Measurements from ENCODE around the gene PTGIS.

PTGIS gene

GRCh38 chr20:49503176-49503575 lies 64.8 kb downstream of the PTGIS start:
- Histone ChIP-seq H3K36me3 (ENCODE audit: control insufficient read depth, insufficient read depth, low read length) (no peaks in the 10 kb centered on the region), H3K4me1 (ENCODE audit: control insufficient read depth, insufficient read depth, low read length, poor library complexity, severe bottlenecking) (no peaks in the 10 kb centered on the region), H3K27me3 (replicated peaks; ENCODE audit: control insufficient read depth, insufficient read depth, low read length, poor library complexity, severe bottlenecking) (peaks cover 3% of the 10 kb centered on the region), H3K9me3 (ENCODE audit: control insufficient read depth, low read length) (no peaks in the 10 kb centered on the region), H3K27ac (ENCODE audit: insufficient read depth, low read length, poor library complexity, severe bottlenecking) (no peak overlapping the region), H3K4me3 (ENCODE audit: insufficient read depth, low read depth, low read length, poor library complexity, severe bottlenecking) (no peak overlapping the region)
- DNase-seq: no peak

GRCh38 chr20:49501917-49502316 lies 66.0 kb downstream of the PTGIS start:
- no peaks in the 10 kb centered on the region for H3K9me3 ChIP-seq (ENCODE audit: control insufficient read depth, low read length)
- no peaks in the 10 kb centered on the region for H3K4me1 ChIP-seq (ENCODE audit: control insufficient read depth, insufficient read depth, low read length, poor library complexity, severe bottlenecking)
- H3K4me3 ChIP-seq (ENCODE audit: insufficient read depth, low read depth, low read length, poor library complexity, severe bottlenecking): no peak overlapping the region
- H3K27ac ChIP-seq (ENCODE audit: insufficient read depth, low read length, poor library complexity, severe bottlenecking): no peak overlapping the region
- DNase-seq: no peak
- H3K27me3 ChIP-seq (replicated peaks; ENCODE audit: control insufficient read depth, insufficient read depth, low read length, poor library complexity, severe bottlenecking): peaks cover 3% of the 10 kb centered on the region
- no peaks in the 10 kb centered on the region for H3K36me3 ChIP-seq (ENCODE audit: control insufficient read depth, insufficient read depth, low read length)

DNA sequence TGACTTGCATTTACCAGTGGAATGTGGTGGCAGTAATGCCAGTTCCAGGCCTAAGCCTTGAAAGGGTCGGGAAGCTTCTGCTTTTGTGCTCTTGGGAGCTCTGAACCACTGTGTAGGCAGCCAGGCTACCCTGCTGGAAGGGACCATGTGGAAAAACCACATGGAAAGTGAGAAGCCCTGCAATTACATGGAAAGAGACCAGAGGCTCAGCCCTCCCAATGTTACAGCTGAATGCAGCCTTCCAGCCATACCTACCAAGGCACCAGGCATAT lies 70.6 kb downstream of the PTGIS start:
- H3K27me3 ChIP-seq (replicated peaks; ENCODE audit: control insufficient read depth, insufficient read depth, low read length, poor library complexity, severe bottlenecking): peaks cover 4% of the 10 kb centered on the region
- no peaks in the 10 kb centered on the region for H3K4me1 ChIP-seq (ENCODE audit: control insufficient read depth, insufficient read depth, low read length, poor library complexity, severe bottlenecking)
- no peak overlapping the region for H3K4me3 ChIP-seq (ENCODE audit: insufficient read depth, low read depth, low read length, poor library complexity, severe bottlenecking)
- no peaks in the 10 kb centered on the region for H3K36me3 ChIP-seq (ENCODE audit: control insufficient read depth, insufficient read depth, low read length)
- no peak for DNase-seq
- no peak overlapping the region for H3K27ac ChIP-seq (ENCODE audit: insufficient read depth, low read length, poor library complexity, severe bottlenecking)
- H3K9me3 ChIP-seq (ENCODE audit: control insufficient read depth, low read length): no peaks in the 10 kb centered on the region

DNA sequence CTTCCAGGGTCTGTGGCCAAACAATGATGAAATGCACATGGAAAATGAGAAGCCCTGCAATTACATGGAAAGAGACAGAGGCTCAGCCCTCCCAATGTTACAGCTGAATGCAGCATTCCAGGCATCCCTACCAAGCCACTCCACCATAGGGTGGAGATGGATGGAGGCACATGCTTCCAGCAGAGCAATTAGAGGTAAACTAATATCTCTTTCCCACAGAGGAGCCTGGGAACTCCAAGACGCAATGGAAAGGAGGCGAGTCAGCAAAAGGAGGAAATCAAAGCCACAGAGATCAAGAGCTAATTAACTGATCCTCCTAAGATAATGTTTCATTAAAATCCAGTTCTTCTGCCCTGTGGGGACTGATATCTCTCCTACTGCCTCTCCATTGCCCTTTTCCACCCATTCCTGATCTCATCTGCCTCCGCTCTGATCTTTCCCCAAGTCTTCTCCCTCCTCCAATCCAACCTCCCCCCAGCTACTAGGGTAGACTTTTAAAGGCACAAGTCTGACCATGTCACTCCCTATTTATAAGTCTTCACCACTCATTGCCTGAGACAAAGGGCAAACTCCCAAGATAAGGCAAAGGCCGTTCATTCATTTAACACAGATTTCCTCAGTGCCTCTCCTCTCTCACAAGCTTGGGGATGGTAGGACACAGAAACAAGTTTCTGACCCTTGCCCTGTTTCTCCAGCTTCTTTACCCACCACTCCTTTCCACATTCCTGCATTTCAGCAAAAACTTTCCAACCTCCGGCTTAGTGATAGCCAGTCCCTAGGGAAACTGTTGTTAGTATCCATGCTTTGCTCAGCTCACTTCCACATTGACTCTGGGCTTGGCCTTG lies 71.2 kb downstream of the PTGIS start:
- no peak for DNase-seq
- no peaks in the 10 kb centered on the region for H3K36me3 ChIP-seq (ENCODE audit: control insufficient read depth, insufficient read depth, low read length)
- no peaks in the 10 kb centered on the region for H3K4me1 ChIP-seq (ENCODE audit: control insufficient read depth, insufficient read depth, low read length, poor library complexity, severe bottlenecking)
- peaks cover 4% of the 10 kb centered on the region for H3K27me3 ChIP-seq (replicated peaks; ENCODE audit: control insufficient read depth, insufficient read depth, low read length, poor library complexity, severe bottlenecking)
- H3K4me3 ChIP-seq (ENCODE audit: insufficient read depth, low read depth, low read length, poor library complexity, severe bottlenecking): no peak overlapping the region
- no peaks in the 10 kb centered on the region for H3K9me3 ChIP-seq (ENCODE audit: control insufficient read depth, low read length)
- no peak overlapping the region for H3K27ac ChIP-seq (ENCODE audit: insufficient read depth, low read length, poor library complexity, severe bottlenecking)

DNA sequence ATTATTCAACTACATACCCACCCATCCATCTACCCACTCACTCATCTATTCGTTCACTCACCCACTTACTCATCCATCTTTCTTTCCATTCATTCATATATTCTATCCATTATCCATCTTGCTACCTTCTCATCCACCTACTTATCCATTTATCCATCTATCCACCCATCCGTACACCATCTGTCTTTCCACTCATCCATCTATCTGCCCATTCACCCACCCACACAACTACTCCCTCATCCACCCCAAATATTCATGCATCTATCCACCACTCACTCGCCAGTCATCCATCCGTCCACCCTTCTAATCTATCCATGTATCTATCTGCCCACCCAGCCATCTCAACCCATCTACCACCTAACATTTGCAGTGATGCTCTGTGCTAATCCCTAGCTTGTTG lies 71.9 kb downstream of the PTGIS start:
- H3K27me3 ChIP-seq (replicated peaks; ENCODE audit: control insufficient read depth, insufficient read depth, low read length, poor library complexity, severe bottlenecking): peaks cover 4% of the 10 kb centered on the region
- no peak for DNase-seq
- H3K4me1 ChIP-seq (ENCODE audit: control insufficient read depth, insufficient read depth, low read length, poor library complexity, severe bottlenecking): no peaks in the 10 kb centered on the region
- H3K9me3 ChIP-seq (ENCODE audit: control insufficient read depth, low read length): no peaks in the 10 kb centered on the region
- no peak overlapping the region for H3K27ac ChIP-seq (ENCODE audit: insufficient read depth, low read length, poor library complexity, severe bottlenecking)
- no peak overlapping the region for H3K4me3 ChIP-seq (ENCODE audit: insufficient read depth, low read depth, low read length, poor library complexity, severe bottlenecking)
- H3K36me3 ChIP-seq (ENCODE audit: control insufficient read depth, insufficient read depth, low read length): no peaks in the 10 kb centered on the region

GRCh38 chr20:49490689-49491088 lies 77.2 kb downstream of the PTGIS start:
- H3K27me3 ChIP-seq (replicated peaks; ENCODE audit: control insufficient read depth, insufficient read depth, low read length, poor library complexity, severe bottlenecking): peaks cover 16% of the 10 kb centered on the region
- no peaks in the 10 kb centered on the region for H3K36me3 ChIP-seq (ENCODE audit: control insufficient read depth, insufficient read depth, low read length)
- no peak for DNase-seq
- no peak overlapping the region for H3K27ac ChIP-seq (ENCODE audit: insufficient read depth, low read length, poor library complexity, severe bottlenecking)
- no peaks in the 10 kb centered on the region for H3K4me1 ChIP-seq (ENCODE audit: control insufficient read depth, insufficient read depth, low read length, poor library complexity, severe bottlenecking)
- H3K4me3 ChIP-seq (ENCODE audit: insufficient read depth, low read depth, low read length, poor library complexity, severe bottlenecking): no peak overlapping the region
- no peaks in the 10 kb centered on the region for H3K9me3 ChIP-seq (ENCODE audit: control insufficient read depth, low read length)

DNA sequence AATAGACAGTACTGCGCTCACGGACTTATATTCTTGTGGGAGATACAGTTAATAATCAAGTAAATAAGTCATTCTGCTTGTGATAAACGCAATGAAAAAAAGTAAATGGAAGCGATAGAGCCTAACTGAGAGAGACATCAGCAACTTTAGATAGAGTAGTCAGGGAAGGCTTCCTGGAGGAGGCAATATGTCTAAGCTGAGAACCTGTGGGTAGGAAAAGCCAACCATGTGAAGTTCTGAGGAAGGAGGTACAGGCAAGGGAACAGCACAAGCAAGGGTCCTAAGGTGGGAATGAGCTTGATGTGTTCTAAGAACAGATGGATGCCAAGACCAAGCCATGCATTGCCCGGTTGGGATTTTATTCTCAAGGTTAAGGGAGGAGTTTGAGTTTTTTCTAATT lies 78.2 kb downstream of the PTGIS start:
- H3K9me3 ChIP-seq (ENCODE audit: control insufficient read depth, low read length): no peaks in the 10 kb centered on the region
- no peak overlapping the region for H3K4me3 ChIP-seq (ENCODE audit: insufficient read depth, low read depth, low read length, poor library complexity, severe bottlenecking)
- H3K4me1 ChIP-seq (ENCODE audit: control insufficient read depth, insufficient read depth, low read length, poor library complexity, severe bottlenecking): no peaks in the 10 kb centered on the region
- H3K36me3 ChIP-seq (ENCODE audit: control insufficient read depth, insufficient read depth, low read length): no peaks in the 10 kb centered on the region
- H3K27me3 ChIP-seq (replicated peaks; ENCODE audit: control insufficient read depth, insufficient read depth, low read length, poor library complexity, severe bottlenecking): peaks cover 22% of the 10 kb centered on the region
- H3K27ac ChIP-seq (ENCODE audit: insufficient read depth, low read length, poor library complexity, severe bottlenecking): no peak overlapping the region
- no peak for DNase-seq

DNA sequence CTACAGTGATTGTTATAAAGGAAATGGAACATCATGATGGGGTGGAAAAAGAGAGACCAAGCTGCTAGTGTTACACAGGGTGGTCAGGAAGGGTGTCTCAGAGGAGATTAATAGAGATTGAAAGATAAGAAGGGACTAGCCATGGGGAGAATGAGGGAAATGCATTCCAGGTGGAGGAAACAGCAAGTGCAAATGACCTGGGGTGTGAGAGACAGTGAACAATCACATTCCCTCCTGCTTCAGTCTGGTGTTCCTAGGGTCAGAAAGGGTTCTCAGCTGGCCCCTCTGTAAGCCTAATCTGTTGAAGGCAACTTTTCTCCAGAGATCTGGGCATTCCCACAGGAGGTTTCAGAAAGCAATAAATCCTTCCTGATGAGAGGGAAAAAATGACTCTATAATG lies 81.9 kb downstream of the PTGIS start:
- Histone ChIP-seq H3K4me3 (ENCODE audit: insufficient read depth, low read depth, low read length, poor library complexity, severe bottlenecking) (no peak overlapping the region), H3K4me1 (ENCODE audit: control insufficient read depth, insufficient read depth, low read length, poor library complexity, severe bottlenecking) (peaks cover 10% of the 10 kb centered on the region), H3K27me3 (replicated peaks; ENCODE audit: control insufficient read depth, insufficient read depth, low read length, poor library complexity, severe bottlenecking) (peaks cover 40% of the 10 kb centered on the region), H3K36me3 (ENCODE audit: control insufficient read depth, insufficient read depth, low read length) (no peaks in the 10 kb centered on the region), H3K9me3 (ENCODE audit: control insufficient read depth, low read length) (no peaks in the 10 kb centered on the region), H3K27ac (ENCODE audit: insufficient read depth, low read length, poor library complexity, severe bottlenecking) (no peak overlapping the region)
- no peak for DNase-seq

GRCh38 chr20:49485563-49485962 lies 82.4 kb downstream of the PTGIS start:
- no peak for DNase-seq
- no peaks in the 10 kb centered on the region for H3K36me3 ChIP-seq (ENCODE audit: control insufficient read depth, insufficient read depth, low read length)
- H3K9me3 ChIP-seq (ENCODE audit: control insufficient read depth, low read length): no peaks in the 10 kb centered on the region
- peaks cover 10% of the 10 kb centered on the region for H3K4me1 ChIP-seq (ENCODE audit: control insufficient read depth, insufficient read depth, low read length, poor library complexity, severe bottlenecking)
- H3K27ac ChIP-seq (ENCODE audit: insufficient read depth, low read length, poor library complexity, severe bottlenecking): no peak overlapping the region
- H3K27me3 ChIP-seq (replicated peaks; ENCODE audit: control insufficient read depth, insufficient read depth, low read length, poor library complexity, severe bottlenecking): peaks cover 40% of the 10 kb centered on the region
- no peak overlapping the region for H3K4me3 ChIP-seq (ENCODE audit: insufficient read depth, low read depth, low read length, poor library complexity, severe bottlenecking)

- DNase-seq: peak; percentile 4 to 31 (median 9)
- Histone ChIP-seq H3K36me3 (ENCODE audit: control insufficient read depth, insufficient read depth, low read length) (no peaks in the 10 kb centered on the region), H3K4me3 (ENCODE audit: insufficient read depth, low read depth, low read length, poor library complexity, severe bottlenecking) (peak overlapping the region; percentile 49), H3K27ac (ENCODE audit: insufficient read depth, low read length, poor library complexity, severe bottlenecking) (no peak overlapping the region), H3K27me3 (replicated peaks; ENCODE audit: control insufficient read depth, insufficient read depth, low read length, poor library complexity, severe bottlenecking) (peaks cover 36% of the 10 kb centered on the region), H3K9me3 (ENCODE audit: control insufficient read depth, low read length) (no peaks in the 10 kb centered on the region), H3K4me1 (ENCODE audit: control insufficient read depth, insufficient read depth, low read length, poor library complexity, severe bottlenecking) (peaks cover 10% of the 10 kb centered on the region)
These were observed 83.5 kb downstream of the PTGIS start for GRCh38 chr20:49484180-49485140.

Measured in effector memory CD4-positive, alpha-beta T cell (primary cell).